HCT116 (cell line): Measurements from ENCODE around the gene FHIT. TPM values are rescaled to one million over a fixed set of nuclear protein-coding genes. Genes with fewer than 3 reads are reported as not detected.

Experiments used
- ATAC-seq: fragments of 200-7000 bp; cut with Tn5 transposase; 2 replicates; pipeline ENCODE4 v1.9.1; 2020; ENCODE audit warnings: mild to moderate bottlenecking, moderate library complexity
- BruUV-seq: library from RNA; stranded (reverse); fragments of 400-500 nt; replicated peaks from 2 replicates; lab custom pipeline; 2021; lab: Mats Ljungman, UMichigan
- CTCF ChIA-PET: fragments of 300-600 bp; sonication (Branson Sonifier 250); formaldehyde crosslinking; loops from one replicate; lab custom pipeline; 2021; ENCODE audit warnings: antibody characterized with exemption; lab: Charles Lee
- POLR2A ChIA-PET: fragments of 300-600, 350-600 bp; sonication (Branson Sonifier 250); formaldehyde crosslinking; loops from one replicate; lab custom pipeline; 2021; ENCODE audit warnings: antibody characterized with exemption; lab: Charles Lee
- RAD21 ChIA-PET, 2 experiments: fragments of 300-600 bp; sonication (Branson Sonifier 250); formaldehyde crosslinking; loops; one replicate each; lab custom pipeline; 2023; ENCODE audit warnings: low total read pairs in 2 of 2; ENCODE audit not compliant: uncharacterized antibody in 2 of 2, unreplicated experiment in 2 of 2, low non-redundant PET in 1 of 2; lab: Charles Lee
- DNase-seq: peaks from one replicate; pipeline ENCODE4 v3.0.0-alpha.2; 2010; ENCODE audit warnings: low read depth, low spot score
- H2AFZ ChIP-seq: fragments of 200-600 bp; shearing (Covaris generic), sonication (generic); 2 replicates; pipeline ENCODE4 v1.6.1; 2017; ENCODE audit warnings: low read depth, mixed run types, mixed read lengths, antibody characterized with exemption, low read length; ENCODE audit not compliant: poor library complexity, severe bottlenecking
- H3K27ac ChIP-seq: 2 replicates; pipeline ENCODE4 v1.5.1; 2012; ENCODE audit warnings: low read depth, low read length
- H3K27me3 ChIP-seq: fragments of 200-600 bp; sonication (generic); 2 replicates; pipeline ENCODE4 v1.6.1; 2016; ENCODE audit warnings: mixed run types, low read length, mixed read lengths; ENCODE audit not compliant: insufficient read depth
- H3K36me3 ChIP-seq, 2 experiments: fragments of 200-500 bp in 1 of 2; fragments of 200-600 bp in 1 of 2; sonication (Bioruptor generic) in 1 of 2; sonication (generic) in 1 of 2; 2 replicates each; pipeline versions ENCODE4 v1.5.1 to v1.6.1; 2014 to 2016; ENCODE audit warnings: low read length in 2 of 2, inconsistent platforms in 1 of 2, mixed read lengths in 1 of 2, mixed run types in 1 of 2; ENCODE audit not compliant: insufficient read depth in 2 of 2, control insufficient read depth in 1 of 2
- H3K4me1 ChIP-seq, 2 experiments: fragments of 200-600 bp in 1 of 2; sonication (generic) in 1 of 2; 2 replicates each; pipeline versions ENCODE4 v1.5.1 to v1.6.1; 2012 to 2017; ENCODE audit warnings: low read length in 2 of 2, inconsistent platforms in 1 of 2, mild to moderate bottlenecking in 1 of 2, mixed read lengths in 1 of 2, mixed run types in 1 of 2, moderate library complexity in 1 of 2; ENCODE audit not compliant: insufficient read depth in 2 of 2, control insufficient read depth in 1 of 2
- H3K4me2 ChIP-seq: fragments of 200-600 bp; sonication (generic); 2 replicates; pipeline ENCODE4 v1.6.1; 2017; ENCODE audit warnings: mixed run types, low read length, mixed read lengths
- H3K4me3 ChIP-seq, 2 experiments: fragments of 200-600 bp in 1 of 2; sonication (generic) in 1 of 2; replicated peaks in 1 of 2; 2 replicates each; pipeline ENCODE4 v1.5.1; 2011 to 2016; ENCODE audit warnings: low read length in 2 of 2, control low read depth in 1 of 2, low read depth in 1 of 2, mild to moderate bottlenecking in 1 of 2, mixed read lengths in 1 of 2, mixed run types in 1 of 2
- H3K79me2 ChIP-seq: fragments of 200-600 bp; sonication (generic); 2 replicates; pipeline ENCODE4 v1.6.1; 2017; ENCODE audit warnings: mild to moderate bottlenecking, mixed run types, low read length, moderate library complexity, mixed read lengths; ENCODE audit not compliant: insufficient read depth
- H3K9ac ChIP-seq: fragments of 200-600 bp; sonication (generic); 2 replicates; pipeline ENCODE4 v1.6.1; 2016; ENCODE audit warnings: low read length, mixed read lengths
- H3K9me2 ChIP-seq: fragments of 200-600 bp; sonication (generic), shearing (Covaris generic); 2 replicates; pipeline ENCODE4 v1.6.1; 2017; ENCODE audit warnings: mixed run types, mild to moderate bottlenecking, moderate library complexity; ENCODE audit not compliant: insufficient read depth
- H3K9me3 ChIP-seq, 2 experiments: fragments of 200-500 bp in 1 of 2; fragments of 200-600 bp in 1 of 2; sonication (Bioruptor generic) in 1 of 2; sonication (generic) in 1 of 2; 2 replicates each; pipeline ENCODE4 v1.6.1; 2014 to 2017; ENCODE audit warnings: low read length in 2 of 2, mixed read lengths in 2 of 2, inconsistent platforms in 1 of 2, low read depth in 1 of 2, mild to moderate bottlenecking in 1 of 2, mixed run types in 1 of 2, moderate library complexity in 1 of 2; ENCODE audit not compliant: control insufficient read depth in 1 of 2, insufficient read depth in 1 of 2
- H4K20me1 ChIP-seq: fragments of 200-600 bp; sonication (generic), shearing (Covaris generic); 2 replicates; pipeline ENCODE4 v1.6.1; 2017; ENCODE audit warnings: mixed run types, mild to moderate bottlenecking, moderate library complexity; ENCODE audit not compliant: insufficient read depth
- CBX3 ChIP-seq: IDR thresholded peaks from 2 replicates; pipeline ENCODE4 v1.6.1; 2012; ENCODE audit warnings: low read depth
- CEBPB ChIP-seq: IDR thresholded peaks from 2 replicates; pipeline ENCODE4 v1.6.1; 2012; ENCODE audit warnings: low read depth
- EZH2 ChIP-seq: fragments of 200-600 bp; sonication (generic); IDR thresholded peaks from 2 replicates; pipeline ENCODE4 v1.6.1; 2017; ENCODE audit warnings: antibody characterized with exemption, mixed run types
- EZH2phosphoT487 ChIP-seq: fragments of 200-600 bp; IDR thresholded peaks from 2 replicates; pipeline ENCODE4 v1.6.1; 2018; ENCODE audit warnings: antibody characterized with exemption, borderline replicate concordance
- FOSL1 ChIP-seq: IDR thresholded peaks from 2 replicates; pipeline ENCODE4 v1.6.1; 2012; ENCODE audit warnings: low read depth
- POLR2A ChIP-seq: IDR thresholded peaks from 2 replicates; pipeline ENCODE4 v1.7.0; 2011; ENCODE audit warnings: borderline replicate concordance; ENCODE audit not compliant: insufficient read depth, insufficient read length; ENCODE audit errors: extremely low read depth
- SRF ChIP-seq: IDR thresholded peaks from 2 replicates; pipeline ENCODE4 v1.6.1; 2012; ENCODE audit warnings: low read depth
- TCF7L2 ChIP-seq: IDR thresholded peaks from 2 replicates; pipeline ENCODE4 v1.7.0; 2011; ENCODE audit warnings: borderline replicate concordance, inconsistent platforms; ENCODE audit not compliant: insufficient read depth, insufficient read length; ENCODE audit errors: extremely low read depth
- YY1 ChIP-seq: IDR thresholded peaks from 2 replicates; pipeline ENCODE4 v1.6.1; 2011; ENCODE audit warnings: low read length, low read depth, moderate library complexity, mild to moderate bottlenecking; ENCODE audit not compliant: insufficient replicate concordance; ENCODE audit errors: extremely low read depth
- ZFX ChIP-seq: fragments of 450-650 bp; IDR thresholded peaks from 2 replicates; pipeline ENCODE4 v1.6.1; 2017
- ZNF274 ChIP-seq: fragments of 200-500 bp; sonication (Bioruptor generic); IDR thresholded peaks from 2 replicates; pipeline ENCODE4 v1.6.1; 2014; ENCODE audit warnings: mild to moderate bottlenecking, low read depth, low read length, inconsistent platforms
- intact Hi-C: fragments of 100-400 bp; cut with micrococcal nuclease; formaldehyde crosslinking; loops from 2 replicates; pipeline ENCODE4 v1.10.0; 2022
- total RNA-seq: library from RNA; stranded (reverse); gene quantifications from one replicate; pipeline ENCODE4 v1.2.1, GENCODE V29; 2021; ENCODE audit not compliant: unreplicated experiment

Gene FHIT
- total RNA-seq, 1 experiment from 2014 or later, result 20.1 TPM

DNA sequence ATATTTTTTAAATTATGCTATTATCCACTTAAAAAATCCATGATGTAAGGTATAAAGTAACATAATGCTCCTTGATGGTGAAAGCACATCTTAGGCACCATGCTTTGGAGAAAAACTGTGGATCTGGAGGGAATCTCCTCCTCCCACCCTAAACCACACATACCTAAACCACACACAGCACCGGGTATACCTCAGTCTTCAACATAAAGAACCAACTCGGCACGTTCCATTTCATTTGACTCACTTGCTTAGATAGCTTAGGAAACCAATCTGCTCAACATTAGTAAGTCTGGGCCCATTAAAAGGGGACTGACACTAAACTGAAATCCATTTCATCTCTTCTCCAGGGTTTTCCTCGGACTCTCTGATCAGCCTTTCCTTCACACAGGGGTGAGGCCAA is 1255.7 kb downstream of the FHIT start:
- no peak overlapping the region for H2AFZ ChIP-seq
- ChIA-PET CTCF (no interaction called here), POLR2A (no interaction called here), RAD21 (no interaction called here)
- no peaks in the 10 kb centered on the region for H3K9me3 ChIP-seq
- no peak overlapping the region for H3K9ac ChIP-seq
- H3K4me2 ChIP-seq, result no peak overlapping the region
- H3K27me3 ChIP-seq, result 0 out of 2 replicates have a peak, but pooled peaks cover 8% of the 10 kb centered on the region
- BruUV-seq, result no TSS peak
- intact Hi-C loops, result no loop called here
- ATAC-seq, result no peak
- no peaks in the 10 kb centered on the region for H3K9me2 ChIP-seq
- H3K4me3 ChIP-seq, result no peak overlapping the region
- no peak for TF ChIP-seq YY1
- TF ChIP-seq TCF7L2, result no peak
- TF ChIP-seq EZH2phosphoT487, result no peak
- no peak for TF ChIP-seq POLR2A
- H3K36me3 ChIP-seq, result no peaks in the 10 kb centered on the region
- no peaks in the 10 kb centered on the region for H4K20me1 ChIP-seq
- H3K27ac ChIP-seq, result no peak overlapping the region
- no peaks in the 10 kb centered on the region for H3K4me1 ChIP-seq
- H3K79me2 ChIP-seq, result no peaks in the 10 kb centered on the region
- no peak for DNase-seq

DNA sequence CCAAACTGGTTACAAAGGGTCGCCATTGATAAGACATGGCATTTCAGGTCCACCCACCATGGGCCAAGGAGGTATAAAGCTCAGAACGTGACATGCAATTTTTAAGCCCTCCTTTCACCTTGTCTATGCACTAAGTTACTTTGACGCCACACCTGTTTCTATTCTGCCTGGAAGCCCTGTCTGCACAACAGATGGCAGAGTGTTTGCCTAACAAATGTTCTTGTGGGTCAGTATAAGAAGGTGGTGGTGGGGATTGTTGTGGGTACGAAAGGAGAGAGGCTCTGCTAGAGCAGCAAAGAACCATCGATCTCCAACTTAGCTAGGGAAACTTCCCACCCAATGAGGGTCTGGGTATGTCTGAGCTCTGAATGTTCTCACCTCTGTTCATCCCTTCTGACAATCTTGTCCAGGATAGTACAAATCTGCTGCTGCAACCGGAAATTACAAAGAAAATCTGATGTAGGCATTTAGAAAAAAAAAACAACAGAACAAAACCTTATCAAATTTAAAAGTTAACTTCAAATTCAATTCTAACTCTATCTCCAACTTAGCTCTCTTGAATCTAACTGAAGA is 1256.4 kb downstream of the FHIT start:
- DNase-seq, result no peak
- intact Hi-C loops, result no loop called here
- Histone ChIP-seq H3K4me1 (no peaks in the 10 kb centered on the region), H3K27me3 (0 out of 2 replicates have a peak, but pooled peaks cover 8% of the 10 kb centered on the region), H3K27ac (no peak overlapping the region)
- CTCF ChIA-PET, result no interaction called here
- no TSS peak for BruUV-seq
- TF ChIP-seq CEBPB (no peak), YY1 (no peak), POLR2A (no peak), CBX3 (no peak), EZH2phosphoT487 (no peak), SRF (no peak), ZFX (no peak), ZNF274 (no peak), FOSL1 (no peak), EZH2 (no peak)
- TF ChIP-seq, all 23 proteins: peak for 0
- Histone ChIP-seq H4K20me1 (no peaks in the 10 kb centered on the region), H3K36me3 (no peaks in the 10 kb centered on the region), H3K9me3 (no peaks in the 10 kb centered on the region), H3K4me3 (no peak overlapping the region), H3K79me2 (no peaks in the 10 kb centered on the region), H3K4me2 (no peak overlapping the region), H3K9ac (no peak overlapping the region), H3K9me2 (no peaks in the 10 kb centered on the region), H2AFZ (no peak overlapping the region)
- RAD21 ChIA-PET, result no interaction called here
- POLR2A ChIA-PET, result no interaction called here
- no peak for ATAC-seq
